Amniotic stem cell (primary cell): Measurements from ENCODE around the gene FFAR2.
"Not testable (repeated sequence)": the region's sequence is repeated elsewhere in the genome, so short reads cannot be mapped to it uniquely, and the experiment has no call there.

ENCODE experiments used
- DNase-seq: peaks from one replicate; lab custom pipeline; 2025; lab: John Stamatoyannopoulos, UW

The FFAR2 gene

GRCh38 chr19:35455616-35456201 is 7.7 kb downstream of the FFAR2 start:
- no peak for DNase-seq

- DNase-seq = no peak
Measured at GRCh38 chr19:35457173-35457572, 9.1 kb downstream of the FFAR2 start.

GRCh38 chr19:35458192-35458591 is 10.1 kb downstream of the FFAR2 start:
- no peak for DNase-seq

GRCh38 chr19:35458731-35459391 is 10.8 kb downstream of the FFAR2 start:
- DNase-seq = no peak

GRCh38 chr19:35459414-35460082 is 11.5 kb downstream of the FFAR2 start:
- no peak for DNase-seq

GRCh38 chr19:35460608-35461007 is 12.6 kb downstream of the FFAR2 start:
- no peak for DNase-seq

- no peak for DNase-seq
Measured at GRCh38 chr19:35461060-35461459, 13.0 kb downstream of the FFAR2 start.

- not testable (repeated sequence) for DNase-seq
Measured at GRCh38 chr19:35461788-35462187, 13.7 kb downstream of the FFAR2 start.

- no peak for DNase-seq
Measured at GRCh38 chr19:35462476-35462953, 14.5 kb downstream of the FFAR2 start.

- not testable (repeated sequence) for DNase-seq
Measured at GRCh38 chr19:35462956-35463355, 14.9 kb downstream of the FFAR2 start.

- no peak for DNase-seq
Measured at GRCh38 chr19:35466259-35466658, 18.2 kb downstream of the FFAR2 start.

- DNase-seq = no peak
Measured at GRCh38 chr19:35468637-35469036, 20.6 kb downstream of the FFAR2 start.

GRCh38 chr19:35470128-35470527 is 22.1 kb downstream of the FFAR2 start:
- no peak for DNase-seq

GRCh38 chr19:35471075-35471474 is 23.0 kb downstream of the FFAR2 start:
- not testable (repeated sequence) for DNase-seq

- no peak for DNase-seq
Measured at GRCh38 chr19:35471946-35472345, 23.9 kb downstream of the FFAR2 start.

- DNase-seq = no peak
Measured at GRCh38 chr19:35474104-35474503, 26.0 kb downstream of the FFAR2 start.

- DNase-seq = not testable (repeated sequence)
Measured at GRCh38 chr19:35474594-35474993, 26.5 kb downstream of the FFAR2 start.

GRCh38 chr19:35476149-35476548 is 28.1 kb downstream of the FFAR2 start:
- no peak for DNase-seq

GRCh38 chr19:35478794-35479677 is 31.0 kb downstream of the FFAR2 start:
- no peak for DNase-seq

- no peak for DNase-seq
Measured at GRCh38 chr19:35483089-35483488, 35.0 kb downstream of the FFAR2 start.

GRCh38 chr19:35484252-35485036 is 36.4 kb downstream of the FFAR2 start:
- DNase-seq = no peak
